HG03378 (cell line): Measurements from ENCODE around the gene NOC2L.

Experiments used
- ATAC-seq: cut with Tn5 transposase; IDR thresholded peaks from one replicate; pipeline ENCODE4 v1.9.1; 2021; ENCODE audit warnings: mild to moderate bottlenecking, moderate library complexity; ENCODE audit not compliant: unreplicated experiment

NOC2L gene

DNA sequence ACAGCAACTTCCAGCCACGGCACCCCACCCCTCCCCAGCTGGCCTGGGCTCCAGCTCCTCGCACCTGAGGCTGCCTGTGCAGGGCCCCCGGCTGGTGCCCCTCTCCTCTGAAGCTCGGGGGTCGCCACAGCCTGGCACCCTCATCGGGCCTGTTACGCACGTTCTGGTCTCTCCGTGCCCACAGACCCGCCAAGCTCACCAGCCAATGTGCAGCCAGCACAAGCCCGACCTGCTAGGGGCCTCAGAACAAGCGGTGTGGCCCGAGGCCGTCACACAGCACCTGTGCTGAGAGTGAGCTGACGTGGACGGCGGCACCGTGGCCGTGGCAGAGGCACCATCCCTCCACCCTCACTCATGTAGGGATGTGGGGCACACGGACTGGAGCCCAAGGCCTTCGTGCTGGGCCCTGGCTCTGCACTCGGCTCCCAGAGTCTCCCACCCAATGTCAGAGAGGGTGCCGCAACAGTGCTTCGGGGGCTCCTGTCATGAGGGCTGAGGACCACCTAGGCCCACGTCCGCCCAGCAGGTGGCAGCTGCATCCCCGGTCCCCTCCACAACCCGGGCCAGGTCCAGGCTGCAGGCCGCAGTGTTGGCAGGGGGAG lies 39.7 kb downstream of the NOC2L start:
- ATAC-seq, result no peak

DNA sequence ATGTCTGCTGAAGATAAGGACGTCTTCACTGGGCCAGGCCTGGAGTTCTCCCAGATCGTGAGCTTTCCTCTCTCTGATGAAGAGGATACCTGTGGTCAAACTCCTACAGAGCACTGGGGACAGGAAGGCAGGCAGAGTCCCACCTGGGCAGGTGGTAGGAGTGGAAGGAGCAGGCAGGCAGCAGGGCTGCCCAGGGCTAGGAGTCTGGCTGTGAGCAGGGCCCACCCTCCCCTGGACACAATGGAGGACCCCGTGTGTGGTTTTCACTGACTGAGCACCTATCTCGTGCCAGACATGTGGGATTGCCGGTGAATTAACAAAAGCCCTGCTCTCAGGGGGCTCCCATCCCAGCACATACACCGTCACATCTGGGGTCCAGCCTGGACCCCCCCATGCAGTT lies 40.2 kb downstream of the NOC2L start:
- ATAC-seq, result no peak

DNA sequence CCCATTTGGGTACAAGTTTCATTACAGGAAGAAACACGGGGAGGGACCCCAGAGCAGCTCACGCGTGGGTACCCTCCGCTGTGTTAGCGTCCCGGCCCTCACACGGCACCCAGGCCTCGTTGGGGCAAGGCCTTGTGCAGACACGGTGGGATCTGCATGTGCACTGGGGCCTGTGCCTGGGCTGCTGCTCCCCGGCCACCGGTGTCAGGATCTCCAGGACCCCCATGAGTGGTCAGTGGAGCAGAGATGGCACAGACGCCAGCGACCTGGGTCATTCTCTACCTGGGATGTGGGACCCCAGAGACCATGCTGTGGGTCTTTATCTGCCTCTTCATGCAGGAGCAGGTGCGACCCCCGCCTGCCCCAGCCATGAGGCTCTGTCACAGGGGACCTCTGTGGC lies 40.7 kb downstream of the NOC2L start:
- no peak for ATAC-seq

DNA sequence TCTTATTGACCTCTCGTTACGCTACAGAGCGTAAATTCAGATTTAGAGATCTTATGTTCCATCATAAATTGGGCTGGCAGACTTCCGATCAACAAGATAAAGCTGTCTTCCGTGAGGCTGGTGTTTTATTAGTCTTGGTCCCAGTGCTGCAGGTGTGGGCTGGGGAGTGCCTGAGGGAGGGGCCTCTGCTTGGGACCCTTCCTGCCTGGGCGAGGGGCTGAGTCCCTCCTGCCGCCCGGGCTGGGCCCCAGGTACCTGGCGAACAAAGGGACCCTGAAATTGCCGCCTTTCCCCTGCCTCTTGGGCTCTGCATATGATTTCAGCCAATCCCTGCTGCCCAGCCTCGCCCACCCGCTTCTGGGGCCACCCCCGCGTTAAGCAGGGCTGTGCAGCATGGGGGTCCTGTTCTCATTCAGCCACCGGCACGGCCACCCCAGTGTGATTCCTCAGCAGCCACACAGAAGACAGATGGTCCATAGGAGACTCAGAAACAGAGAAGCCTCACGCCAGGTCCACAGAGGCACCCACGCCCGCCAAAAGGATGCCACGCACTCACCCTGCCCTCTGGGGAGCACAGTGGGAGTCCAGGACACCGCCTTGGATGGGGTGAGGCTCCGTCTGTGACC lies 41.5 kb downstream of the NOC2L start:
- ATAC-seq, result no peak

DNA sequence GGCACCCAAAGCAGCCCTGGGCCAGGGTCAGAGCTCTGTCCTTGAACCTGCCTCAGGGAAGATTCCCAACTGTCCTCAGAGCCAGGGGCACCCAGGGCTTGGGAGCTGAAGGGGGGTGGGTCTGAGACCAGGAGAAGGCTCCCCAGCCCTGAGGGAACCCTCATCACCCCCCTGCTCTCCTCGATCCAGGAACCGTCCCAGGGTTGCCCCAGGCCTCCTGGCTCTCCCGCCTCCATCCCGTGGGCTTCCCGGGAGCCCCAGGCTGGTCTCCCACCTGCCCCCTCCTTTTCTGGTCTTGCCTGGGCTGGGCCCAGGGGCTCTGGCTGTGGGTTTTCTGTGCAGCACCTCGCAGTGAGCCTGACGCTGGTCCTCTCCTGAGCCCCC lies 42.0 kb downstream of the NOC2L start:
- ATAC-seq, result no peak

DNA sequence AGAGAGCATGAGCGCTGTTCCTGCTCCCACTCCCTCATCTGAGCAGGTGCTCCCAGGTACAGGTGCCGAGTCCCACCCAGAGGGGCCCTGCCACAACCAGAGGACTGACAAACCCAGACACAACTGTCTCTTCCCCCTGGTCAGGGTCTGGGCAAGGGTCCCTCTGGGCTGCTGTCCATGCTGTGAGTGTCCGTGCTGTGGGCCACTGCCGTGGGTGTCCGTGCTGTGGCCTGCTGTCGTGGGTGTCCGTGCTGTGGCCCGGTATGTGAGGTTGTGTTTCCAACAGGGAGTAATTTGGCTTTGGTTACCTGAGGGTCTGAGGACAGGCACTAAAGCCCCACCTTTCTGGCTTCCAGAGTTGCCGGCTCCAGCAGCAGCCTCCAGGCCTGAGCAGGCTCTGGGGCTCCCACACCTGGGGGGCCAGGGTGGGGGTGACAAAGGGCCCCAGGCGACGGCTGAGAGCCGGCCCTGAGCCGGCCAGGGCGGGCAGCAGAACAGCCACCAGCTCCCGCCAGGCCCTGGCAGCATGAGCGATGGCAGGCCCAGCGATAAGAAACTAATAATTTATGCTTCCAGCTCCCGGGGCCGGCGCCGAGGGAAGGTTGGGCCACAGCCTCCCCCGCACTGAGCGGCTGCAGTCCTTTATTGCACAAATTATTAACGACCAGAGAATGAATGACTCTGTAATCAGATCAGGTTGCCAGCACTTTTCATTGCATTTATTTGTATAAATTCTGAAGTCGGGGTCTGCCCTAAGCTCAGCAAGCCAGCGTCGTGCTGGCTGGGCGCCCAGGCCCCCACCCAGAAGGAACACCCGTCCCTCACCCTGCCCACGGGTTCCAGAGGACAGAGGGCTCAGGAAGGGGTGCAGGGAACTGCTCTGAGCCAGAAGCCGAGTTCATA lies 42.6 kb downstream of the NOC2L start:
- no peak for ATAC-seq

DNA sequence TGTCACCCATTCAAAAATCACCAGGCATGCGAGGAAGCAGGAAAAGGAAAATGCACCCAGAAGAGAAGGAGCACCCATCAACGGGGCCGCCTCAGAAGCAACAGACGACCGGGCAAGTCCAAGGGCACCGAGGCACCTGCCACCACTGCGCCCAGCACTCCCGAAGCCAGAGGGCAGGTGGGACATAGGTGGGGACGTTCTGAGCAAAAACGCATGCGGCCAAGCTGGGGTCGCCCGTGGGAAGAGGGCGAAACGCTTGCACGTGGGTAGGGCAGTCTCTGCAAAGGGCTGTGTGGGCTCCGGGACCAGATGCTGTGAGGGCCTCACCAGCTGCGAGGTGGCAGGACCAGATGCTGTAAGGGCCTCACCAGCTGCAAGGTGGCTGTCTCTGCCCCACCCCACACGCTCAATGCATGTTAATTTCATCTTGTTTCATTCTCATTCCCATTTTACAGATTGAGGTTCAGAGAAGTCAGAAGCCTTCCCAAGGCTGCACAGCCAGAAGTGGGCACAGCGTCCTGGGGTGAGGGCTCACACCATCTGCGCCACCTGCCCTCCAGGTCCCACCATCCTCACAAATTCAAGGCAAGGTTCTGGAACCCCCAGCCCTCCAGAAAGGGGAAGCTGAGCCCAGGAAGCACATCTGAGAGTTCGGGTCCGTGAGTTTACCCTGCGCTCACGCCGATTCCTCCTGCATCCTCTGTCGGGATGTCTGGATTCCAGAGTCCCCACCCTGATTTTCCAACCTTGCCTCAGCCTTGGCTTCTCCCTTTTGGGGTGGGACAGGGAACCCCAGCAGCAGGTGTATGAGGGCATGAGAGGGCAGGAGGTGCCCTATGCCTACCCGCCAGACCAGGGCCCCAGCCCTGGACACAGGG lies 43.5 kb downstream of the NOC2L start:
- no peak for ATAC-seq

DNA sequence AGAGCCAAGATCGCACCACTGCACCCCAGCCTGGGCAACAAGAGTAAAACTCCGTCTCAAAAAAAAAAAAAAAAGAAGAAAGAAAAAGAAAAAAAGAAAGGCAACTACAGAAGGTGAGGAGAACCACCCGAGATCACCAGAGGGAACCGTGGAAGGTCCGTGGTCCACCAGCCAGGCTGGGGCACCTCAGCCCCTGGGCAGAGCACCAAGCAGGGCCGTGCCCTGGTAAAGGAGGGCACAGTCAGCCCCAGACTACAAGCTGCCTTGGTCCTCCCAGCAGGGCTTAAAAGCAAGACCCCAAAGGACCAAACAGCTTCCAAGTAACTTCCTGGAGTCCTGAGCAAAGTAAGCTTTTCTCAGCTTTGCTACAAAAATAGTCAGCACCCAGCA lies 44.2 kb downstream of the NOC2L start:
- ATAC-seq, result no peak

DNA sequence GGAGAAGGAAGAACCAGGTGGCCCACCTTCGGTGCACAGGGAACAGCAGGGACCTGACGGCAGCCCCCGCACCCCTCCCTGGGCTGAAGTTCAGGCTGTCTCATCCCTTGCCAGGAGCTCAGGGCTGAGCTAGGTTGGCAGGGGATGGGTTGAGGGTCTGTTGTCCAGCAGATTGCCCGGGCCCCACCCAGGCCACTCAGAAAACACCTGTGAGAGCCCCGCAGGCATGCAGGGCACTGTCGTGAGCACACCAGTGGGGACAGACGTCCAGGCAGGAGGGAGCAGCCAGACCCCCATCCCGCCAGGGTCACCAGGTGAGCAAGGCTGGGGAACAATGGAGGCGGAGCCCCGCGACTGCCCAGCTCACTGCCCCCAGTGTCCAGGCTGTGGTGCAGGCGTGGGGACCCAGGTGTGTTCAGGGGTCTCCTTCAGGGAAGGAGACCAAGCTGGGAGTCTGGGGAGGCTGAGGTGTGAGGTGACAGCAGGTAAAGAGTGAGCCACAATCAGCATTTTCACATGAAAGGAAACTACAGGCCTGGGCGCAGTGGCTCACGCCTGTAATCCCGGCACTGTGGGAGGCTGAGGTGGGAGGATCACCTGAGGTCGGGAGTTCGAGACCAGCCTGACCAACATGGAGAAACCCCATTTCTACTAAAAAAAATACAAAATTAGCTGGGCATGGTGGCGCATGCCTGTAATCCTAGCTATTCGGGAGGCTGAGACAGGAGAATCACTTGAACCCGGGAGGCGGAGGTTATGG lies 44.7 kb downstream of the NOC2L start:
- no peak for ATAC-seq

DNA sequence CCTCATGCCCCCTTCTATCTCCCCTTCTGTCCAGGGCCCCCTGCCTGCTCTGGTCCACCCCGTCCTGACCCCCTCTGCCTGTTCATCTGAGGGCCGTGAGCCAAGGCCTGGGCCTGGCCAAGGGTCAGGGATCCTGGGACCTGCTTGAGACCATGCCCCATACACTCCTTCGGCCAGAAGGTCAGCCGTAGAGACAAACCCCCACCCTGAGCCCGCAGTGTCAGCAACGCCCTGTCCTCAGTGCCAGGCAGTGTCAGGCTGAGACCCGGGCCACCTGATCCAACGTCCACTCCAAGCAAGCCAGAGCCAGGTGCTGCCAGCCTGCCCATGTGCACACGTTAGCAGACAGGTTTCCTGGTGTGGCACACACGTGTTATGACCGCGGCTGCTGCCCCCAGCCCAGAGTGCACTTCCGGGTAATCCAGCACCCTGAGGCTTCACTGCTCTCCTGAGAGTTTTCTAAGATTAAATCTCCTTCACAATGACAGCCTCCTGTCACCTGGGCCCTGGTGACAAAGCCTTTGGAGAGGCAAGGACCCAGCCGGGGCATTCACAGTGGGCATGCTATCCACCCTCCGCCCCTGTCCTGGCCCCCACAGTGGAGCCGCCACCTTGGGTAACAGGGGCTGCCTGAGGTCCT lies 45.4 kb downstream of the NOC2L start:
- no peak for ATAC-seq

DNA sequence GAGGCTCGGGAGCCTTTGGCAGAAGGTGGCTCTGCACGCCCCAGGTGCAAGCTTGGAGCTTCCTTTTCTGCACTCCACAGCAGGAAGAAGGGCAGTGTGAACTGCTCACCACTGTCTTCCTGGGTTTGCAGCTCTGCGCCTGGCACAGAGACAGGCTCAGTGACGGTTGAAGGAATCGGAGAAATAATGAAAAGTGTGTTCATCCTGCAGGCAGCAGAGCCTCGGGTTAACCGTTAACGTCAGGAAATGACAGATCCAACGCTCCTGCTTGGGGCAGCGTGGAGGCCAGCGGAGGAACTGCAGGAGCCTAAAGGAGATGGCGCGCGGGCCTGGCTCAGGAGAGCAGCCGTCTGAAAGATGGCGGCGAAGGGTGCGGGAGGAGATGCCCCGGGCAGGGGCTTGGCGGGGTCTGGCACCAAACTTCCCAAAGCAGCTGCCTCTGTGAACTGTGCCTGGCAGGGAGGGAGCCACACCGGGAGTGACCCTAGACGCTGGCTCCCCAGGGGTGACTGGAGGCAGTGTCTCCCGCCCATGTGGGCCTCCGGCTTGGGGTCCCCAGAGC lies 46.2 kb downstream of the NOC2L start:
- no peak for ATAC-seq

DNA sequence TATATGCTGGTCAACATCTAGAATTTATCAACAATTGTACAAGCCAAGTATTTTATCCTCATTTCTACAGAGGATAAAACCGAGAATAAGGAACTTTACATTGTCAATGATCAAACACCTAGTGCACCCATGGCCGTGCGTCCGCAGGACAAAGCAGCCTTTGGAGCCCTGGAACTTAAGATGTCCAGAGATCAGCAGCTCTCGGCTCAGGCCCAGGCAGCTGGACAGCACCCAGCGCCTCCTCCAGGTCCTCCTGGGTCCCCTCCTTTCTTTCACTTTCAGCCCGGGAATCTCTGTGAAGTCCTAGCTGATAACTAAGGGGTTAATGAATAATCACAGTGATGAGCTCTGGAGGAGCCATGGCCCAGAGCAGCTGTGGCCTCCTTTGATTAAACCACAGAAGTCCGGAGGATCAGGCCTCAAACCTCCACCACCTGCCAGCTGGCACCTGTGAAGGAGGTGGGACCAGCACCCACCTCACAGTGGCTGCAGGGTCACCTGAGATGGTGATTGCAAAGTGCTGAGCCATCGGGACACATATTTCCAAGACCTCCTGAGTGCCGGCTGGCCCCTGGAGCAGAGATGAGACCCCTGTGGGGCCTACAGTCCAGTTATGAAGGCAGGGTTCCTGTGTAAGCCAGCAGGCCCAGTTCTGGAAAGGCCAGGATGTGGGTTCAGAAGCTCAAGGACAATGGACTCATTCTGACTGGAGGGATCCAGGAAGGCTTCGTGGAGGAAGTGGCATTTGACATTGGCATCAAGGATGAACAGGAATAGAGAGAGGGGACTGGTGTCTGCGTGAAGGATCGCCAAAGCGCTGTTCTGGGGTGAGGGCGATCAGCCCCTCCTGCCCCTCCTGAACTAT lies 46.9 kb downstream of the NOC2L start:
- ATAC-seq, result no peak

DNA sequence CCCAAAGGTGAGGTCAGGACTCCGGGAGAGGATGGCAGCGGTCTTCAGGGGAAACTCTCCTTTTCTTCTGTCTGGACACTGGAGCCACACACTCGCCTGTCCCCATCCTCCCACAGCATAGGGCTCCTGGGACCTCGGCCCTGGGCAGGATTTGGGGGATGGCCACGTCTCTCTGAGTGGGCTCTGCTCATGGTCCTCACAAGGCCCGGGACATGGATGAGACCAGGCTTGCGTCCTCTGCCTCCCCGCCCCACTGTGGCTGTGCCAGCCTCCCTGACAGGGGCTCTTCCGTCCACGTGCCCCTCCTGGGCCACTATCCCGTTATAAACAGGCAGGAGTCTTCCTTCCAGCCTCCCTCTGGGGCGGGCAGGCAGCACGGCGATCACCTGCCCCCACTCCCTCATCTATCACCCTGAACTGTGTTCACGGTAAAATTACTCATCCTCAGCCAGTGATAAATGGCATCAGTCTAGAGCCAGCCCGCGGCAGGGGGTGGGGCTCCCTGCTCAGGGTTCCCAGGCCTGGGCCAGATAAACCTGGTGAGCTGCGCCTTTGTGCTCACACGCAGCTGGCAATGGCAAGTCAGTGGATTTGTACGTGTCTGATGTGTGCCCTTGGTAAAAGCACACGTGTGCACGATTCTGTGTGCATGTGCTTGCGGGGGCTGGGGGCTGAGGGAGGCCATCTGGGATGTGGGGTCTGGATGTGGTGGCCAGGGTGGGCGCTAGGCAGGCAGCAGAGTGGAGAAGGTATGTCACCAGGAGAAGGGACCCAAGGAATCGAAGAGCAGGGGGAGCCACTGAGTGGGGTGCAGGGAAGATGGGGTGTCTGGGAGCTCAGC lies 48.0 kb downstream of the NOC2L start:
- ATAC-seq, result no peak

DNA sequence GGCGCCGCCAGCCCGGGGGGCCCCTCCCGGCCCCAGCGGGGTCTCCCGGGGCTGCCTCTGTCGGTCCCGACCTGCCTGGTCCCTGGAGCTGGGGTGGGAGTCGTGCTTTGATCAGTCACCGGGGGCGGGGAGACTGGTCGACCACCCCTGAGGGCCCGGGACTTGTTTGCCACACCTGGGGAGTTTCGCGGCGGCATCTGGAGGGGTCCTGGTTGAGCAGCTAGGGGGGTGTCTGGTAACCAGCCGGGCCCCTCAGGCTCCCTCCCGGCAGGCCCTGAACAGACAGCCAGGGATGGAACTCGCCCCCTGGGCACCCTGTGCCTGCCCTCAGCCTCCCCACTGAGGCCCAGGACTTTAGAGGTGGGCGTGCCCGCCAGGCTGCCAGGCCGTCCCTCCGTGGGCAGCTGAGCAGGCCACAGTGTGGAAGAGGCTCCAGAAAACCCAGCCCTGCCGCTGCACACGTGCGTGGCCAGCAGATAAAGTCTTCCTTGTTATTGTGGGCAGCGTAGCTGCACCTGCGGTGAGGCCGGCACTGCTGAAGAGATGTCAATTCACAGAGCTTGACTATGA lies 48.7 kb downstream of the NOC2L start:
- ATAC-seq, result no peak

DNA sequence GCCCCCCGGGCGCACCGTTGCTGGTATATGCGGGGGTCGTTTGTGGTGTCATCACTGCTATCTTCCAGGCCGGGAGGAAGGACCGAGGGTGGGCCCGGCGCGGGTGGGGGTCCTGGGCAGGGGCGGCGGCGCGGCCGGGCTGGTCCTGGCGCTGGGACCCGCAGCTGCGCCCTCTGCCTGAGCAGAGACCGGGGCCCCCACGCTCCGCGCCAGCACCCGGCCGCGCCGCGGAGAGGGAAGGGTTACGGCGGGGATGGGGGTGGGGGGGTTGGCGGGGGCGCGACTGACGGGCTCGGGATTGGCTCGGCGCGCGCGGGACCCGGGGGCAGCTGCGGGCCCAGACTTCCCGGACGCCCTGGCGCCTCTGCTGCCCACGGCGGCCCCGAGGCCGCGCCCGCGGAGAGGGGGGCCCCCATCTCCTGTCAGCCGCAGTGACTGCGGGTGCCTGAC lies 49.2 kb downstream of the NOC2L start:
- ATAC-seq, result no peak

DNA sequence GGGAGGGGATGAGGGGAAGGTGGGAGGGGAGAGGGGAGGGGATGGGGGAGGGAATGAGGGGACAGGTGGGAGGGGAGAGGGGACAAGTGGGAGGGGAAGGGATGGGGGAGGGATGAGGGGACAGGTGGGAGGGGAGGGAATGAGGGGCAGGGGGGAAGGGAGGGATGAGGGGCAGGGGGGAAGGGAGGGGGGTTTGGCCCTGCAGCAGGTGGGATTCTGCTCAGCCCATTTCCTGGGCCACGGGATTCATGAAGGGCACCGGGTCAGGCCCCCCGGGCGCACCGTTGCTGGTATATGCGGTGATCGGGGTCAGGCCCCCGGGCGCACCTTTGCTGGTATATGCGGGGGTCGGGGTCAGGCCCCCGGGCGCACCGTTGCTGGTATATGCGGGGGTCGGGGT lies 50.4 kb downstream of the NOC2L start:
- no peak for ATAC-seq
